Measurements from ENCODE around the gene KITLG.
"Not testable (repeated sequence)": the region's sequence is repeated elsewhere in the genome, so short reads cannot be mapped to it uniquely, and the experiment has no call there.

The KITLG gene

GRCh38 chr12:88576866-88577265 is 3.4 kb downstream of the KITLG start:
- no peak for DNase-seq (ENCODE audit: low spot score)

- no peak for DNase-seq (ENCODE audit: low spot score)
Measured at GRCh38 chr12:88575361-88575970, 4.8 kb downstream of the KITLG start.

GRCh38 chr12:88574278-88574677 is 6.0 kb downstream of the KITLG start:
- DNase-seq (ENCODE audit: low spot score), result no peak

- DNase-seq (ENCODE audit: low spot score), result no peak
Measured at GRCh38 chr12:88573583-88573982, 6.7 kb downstream of the KITLG start.

GRCh38 chr12:88572781-88573549 is 7.3 kb downstream of the KITLG start:
- no peak for DNase-seq (ENCODE audit: low spot score)

- no peak for DNase-seq (ENCODE audit: low spot score)
Measured at GRCh38 chr12:88571543-88571942, 8.7 kb downstream of the KITLG start.

- DNase-seq (ENCODE audit: low spot score), result no peak
Measured at GRCh38 chr12:88570103-88570502, 10.2 kb downstream of the KITLG start.

- no peak for DNase-seq (ENCODE audit: low spot score)
Measured at GRCh38 chr12:88566430-88566829, 13.8 kb downstream of the KITLG start.

- no peak for DNase-seq (ENCODE audit: low spot score)
Measured at GRCh38 chr12:88562846-88563582, 17.3 kb downstream of the KITLG start.

- no peak for DNase-seq (ENCODE audit: low spot score)
Measured at GRCh38 chr12:88562151-88562550, 18.1 kb downstream of the KITLG start.

GRCh38 chr12:88559772-88560171 is 20.5 kb downstream of the KITLG start:
- DNase-seq (ENCODE audit: low spot score), result no peak

GRCh38 chr12:88559199-88559598 is 21.1 kb downstream of the KITLG start:
- DNase-seq (ENCODE audit: low spot score), result no peak

GRCh38 chr12:88558340-88558867 is 21.9 kb downstream of the KITLG start:
- DNase-seq (ENCODE audit: low spot score), result no peak

- no peak for DNase-seq (ENCODE audit: low spot score)
Measured at GRCh38 chr12:88556213-88556774, 24.0 kb downstream of the KITLG start.

- DNase-seq (ENCODE audit: low spot score), result no peak
Measured at GRCh38 chr12:88553941-88554658, 26.2 kb downstream of the KITLG start.

- no peak for DNase-seq (ENCODE audit: low spot score)
Measured at GRCh38 chr12:88552610-88553079, 27.6 kb downstream of the KITLG start.

GRCh38 chr12:88549929-88550328 is 30.3 kb downstream of the KITLG start:
- no peak for DNase-seq (ENCODE audit: low spot score)

- not testable (repeated sequence) for DNase-seq (ENCODE audit: low spot score)
Measured at GRCh38 chr12:88547949-88548348, 32.3 kb downstream of the KITLG start.

- no peak for DNase-seq (ENCODE audit: low spot score)
Measured at GRCh38 chr12:88546853-88547252, 33.4 kb downstream of the KITLG start.

GRCh38 chr12:88546226-88546625 is 34.0 kb downstream of the KITLG start:
- no peak for DNase-seq (ENCODE audit: low spot score)

All from CD4-positive, alpha-beta T cell treated with Interleukin-15 for 4 hours (primary cell).